Loucy (cell line): Measurements from ENCODE around the gene TARDBP.

Source experiments
- H2AFZ ChIP-seq: fragments of 200-600 bp; sonication (generic); 2 replicates; pipeline ENCODE4 v1.6.0; 2016; ENCODE audit warnings: antibody characterized with exemption, mild to moderate bottlenecking, low read length, moderate library complexity
- H3F3A ChIP-seq: fragments of 200-600 bp; 2 replicates; pipeline ENCODE4 v1.6.0; 2016; ENCODE audit warnings: antibody characterized with exemption, low read depth, mild to moderate bottlenecking
- H3K27me3 ChIP-seq: fragments of 200-600 bp; sonication (generic); 2 replicates; pipeline ENCODE4 v1.6.1; 2014; ENCODE audit warnings: low read length, mild to moderate bottlenecking; ENCODE audit not compliant: insufficient read depth, poor library complexity, severe bottlenecking
- H3K36me3 ChIP-seq: fragments of 200-600 bp; sonication (generic); 2 replicates; pipeline ENCODE4 v1.6.1; 2016; ENCODE audit warnings: low read length; ENCODE audit not compliant: insufficient read depth
- H3K4me1 ChIP-seq: fragments of 200-600 bp; sonication (generic); 2 replicates; pipeline ENCODE4 v1.5.1; 2014; ENCODE audit warnings: low read length, mild to moderate bottlenecking; ENCODE audit not compliant: insufficient read depth, poor library complexity, severe bottlenecking
- H3K4me2 ChIP-seq: fragments of 200-600 bp; sonication (generic); 2 replicates; pipeline ENCODE4 v1.6.0; 2014; ENCODE audit warnings: antibody characterized with exemption, low read length, low read depth, mild to moderate bottlenecking; ENCODE audit not compliant: poor library complexity, severe bottlenecking
- H3K4me3 ChIP-seq: fragments of 200-600 bp; sonication (generic); 2 replicates; pipeline ENCODE4 v1.5.1; 2014; ENCODE audit warnings: low read length, mild to moderate bottlenecking, mixed read lengths; ENCODE audit not compliant: poor library complexity, severe bottlenecking
- H3K79me2 ChIP-seq: fragments of 200-600 bp; sonication (generic); 2 replicates; pipeline ENCODE4 v1.6.1; 2014; ENCODE audit warnings: low read length; ENCODE audit not compliant: insufficient read depth
- H3K9ac ChIP-seq: fragments of 200-600 bp; sonication (generic); 2 replicates; pipeline ENCODE4 v1.6.0; 2014; ENCODE audit warnings: mild to moderate bottlenecking, low read depth, low read length, moderate library complexity; ENCODE audit not compliant: poor library complexity, severe bottlenecking
- H3K9me2 ChIP-seq: fragments of 200-600 bp; sonication (generic); replicated peaks from 2 replicates; pipeline ENCODE4 v1.6.1; 2016; ENCODE audit warnings: low read depth, low read length, mixed read lengths
- H3K9me3 ChIP-seq: fragments of 200-600 bp; sonication (generic); 2 replicates; pipeline ENCODE4 v1.6.1; 2014; ENCODE audit warnings: mild to moderate bottlenecking, antibody characterized with exemption, low read length, low read depth; ENCODE audit not compliant: insufficient read depth
- H4K20me1 ChIP-seq: fragments of 200-600 bp; sonication (generic); 2 replicates; pipeline ENCODE4 v1.6.0; 2014; ENCODE audit warnings: antibody characterized with exemption, low read length, mild to moderate bottlenecking; ENCODE audit not compliant: insufficient read depth, poor library complexity, severe bottlenecking
- EZH2phosphoT487 ChIP-seq: fragments of 200-600 bp; IDR thresholded peaks from 2 replicates; pipeline ENCODE4 v1.6.1; 2018; ENCODE audit warnings: antibody characterized with exemption, mild to moderate bottlenecking, moderate library complexity, borderline replicate concordance
- TF ChIP-seq, protein P1 (sequence below): fragments of 200-600 bp; sonication (generic); conservative IDR thresholded peaks from 2 replicates; pipeline ENCODE4 v1.5.1; 2014; ENCODE audit warnings: mild to moderate bottlenecking, antibody characterized with exemption, low read length

The TARDBP gene

DNA sequence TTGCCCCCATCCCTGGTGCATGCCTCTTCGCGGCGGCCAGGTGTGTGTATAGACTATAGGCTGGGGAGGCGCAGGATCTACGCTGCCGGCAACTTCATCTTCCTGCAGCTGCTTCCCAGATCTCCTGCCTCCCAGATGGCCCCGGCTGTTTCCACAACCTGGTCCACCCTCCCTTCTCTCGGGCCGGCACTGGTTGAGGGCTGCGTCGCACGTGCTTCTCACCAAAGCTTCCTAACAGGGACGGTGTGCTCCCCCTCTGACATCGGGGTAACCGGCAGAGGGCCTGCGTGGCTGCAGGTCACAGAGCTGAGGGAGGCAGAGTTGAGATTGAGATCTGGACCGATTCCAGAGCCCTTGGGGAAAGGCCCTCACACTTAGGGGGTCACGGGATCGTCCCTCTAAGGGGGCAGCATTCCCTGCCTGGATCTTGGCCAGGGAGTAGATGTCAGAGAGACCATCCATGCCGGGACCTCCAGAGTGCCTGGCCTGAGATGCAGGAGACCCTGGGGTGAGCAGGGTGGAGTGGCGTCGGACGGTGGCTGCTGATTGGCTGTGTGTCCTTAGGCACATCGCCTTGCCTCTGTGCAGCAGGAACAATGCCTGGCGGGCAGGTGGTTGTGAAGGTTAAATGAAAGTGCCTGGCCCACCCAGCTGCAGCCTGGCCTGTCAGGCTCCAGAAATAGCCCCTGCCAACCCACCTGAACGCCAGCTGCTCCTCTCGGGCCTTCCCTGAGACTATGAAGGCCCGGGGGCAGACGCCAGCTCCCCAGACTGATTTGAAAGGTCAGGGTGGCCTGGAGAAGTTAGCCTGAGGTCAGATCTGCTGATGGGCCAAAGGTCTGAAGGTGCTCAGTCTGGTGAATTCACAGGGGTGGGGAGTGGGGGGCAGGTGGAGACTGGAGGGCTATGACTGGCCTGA, 40.6 kb downstream of the TARDBP start:
- Histone ChIP-seq H3F3A (no peaks in the 10 kb centered on the region), H4K20me1 (peaks cover 4% of the 10 kb centered on the region), H3K4me1 (no peaks in the 10 kb centered on the region), H2AFZ (no peak overlapping the region), H3K9me2 (no peaks in the 10 kb centered on the region), H3K9me3 (no peaks in the 10 kb centered on the region), H3K79me2 (peaks cover 10% of the 10 kb centered on the region; the same call in 1 of the 2 replicates), H3K27me3 (no peaks in the 10 kb centered on the region), H3K36me3 (peaks cover 11% of the 10 kb centered on the region; the same call in 1 of the 2 replicates), H3K9ac (no peak overlapping the region), H3K4me3 (no peak overlapping the region), H3K4me2 (no peak overlapping the region)
- no peak for TF ChIP-seq EZH2phosphoT487
- TF ChIP-seq, protein P1, sequence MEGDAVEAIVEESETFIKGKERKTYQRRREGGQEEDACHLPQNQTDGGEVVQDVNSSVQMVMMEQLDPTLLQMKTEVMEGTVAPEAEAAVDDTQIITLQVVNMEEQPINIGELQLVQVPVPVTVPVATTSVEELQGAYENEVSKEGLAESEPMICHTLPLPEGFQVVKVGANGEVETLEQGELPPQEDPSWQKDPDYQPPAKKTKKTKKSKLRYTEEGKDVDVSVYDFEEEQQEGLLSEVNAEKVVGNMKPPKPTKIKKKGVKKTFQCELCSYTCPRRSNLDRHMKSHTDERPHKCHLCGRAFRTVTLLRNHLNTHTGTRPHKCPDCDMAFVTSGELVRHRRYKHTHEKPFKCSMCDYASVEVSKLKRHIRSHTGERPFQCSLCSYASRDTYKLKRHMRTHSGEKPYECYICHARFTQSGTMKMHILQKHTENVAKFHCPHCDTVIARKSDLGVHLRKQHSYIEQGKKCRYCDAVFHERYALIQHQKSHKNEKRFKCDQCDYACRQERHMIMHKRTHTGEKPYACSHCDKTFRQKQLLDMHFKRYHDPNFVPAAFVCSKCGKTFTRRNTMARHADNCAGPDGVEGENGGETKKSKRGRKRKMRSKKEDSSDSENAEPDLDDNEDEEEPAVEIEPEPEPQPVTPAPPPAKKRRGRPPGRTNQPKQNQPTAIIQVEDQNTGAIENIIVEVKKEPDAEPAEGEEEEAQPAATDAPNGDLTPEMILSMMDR, result no peak

DNA sequence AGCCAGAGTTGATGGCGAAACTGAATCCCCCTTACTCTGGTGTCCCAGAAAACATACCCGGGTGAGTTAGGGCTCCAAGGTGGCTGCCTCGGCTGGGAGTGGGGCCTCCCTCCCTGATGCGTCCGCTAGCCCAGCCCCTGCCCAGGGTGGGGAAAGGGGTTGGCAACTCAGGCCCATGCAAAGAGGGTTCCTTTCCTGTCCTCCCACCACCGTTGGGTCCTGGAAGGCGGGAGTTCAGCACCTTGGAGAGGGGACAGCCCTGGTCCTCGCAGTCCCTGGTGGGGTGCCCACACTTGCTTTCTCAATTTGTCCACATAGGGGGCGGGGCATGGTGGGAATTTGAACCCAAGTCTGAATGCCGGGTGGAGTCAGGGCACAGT, 41.3 kb downstream of the TARDBP start:
- Histone ChIP-seq H3K27me3 (no peaks in the 10 kb centered on the region), H3K9me2 (no peaks in the 10 kb centered on the region), H3K4me3 (no peak overlapping the region), H3K4me1 (no peaks in the 10 kb centered on the region), H3K79me2 (peaks cover 17% of the 10 kb centered on the region), H2AFZ (no peak overlapping the region), H3F3A (no peaks in the 10 kb centered on the region), H3K4me2 (no peak overlapping the region), H3K36me3 (peaks cover 11% of the 10 kb centered on the region; the same call in 1 of the 2 replicates), H3K9me3 (no peaks in the 10 kb centered on the region), H3K9ac (no peak overlapping the region), H4K20me1 (peaks cover 8% of the 10 kb centered on the region)
- TF ChIP-seq, protein P1, result no peak
- no peak for TF ChIP-seq EZH2phosphoT487

DNA sequence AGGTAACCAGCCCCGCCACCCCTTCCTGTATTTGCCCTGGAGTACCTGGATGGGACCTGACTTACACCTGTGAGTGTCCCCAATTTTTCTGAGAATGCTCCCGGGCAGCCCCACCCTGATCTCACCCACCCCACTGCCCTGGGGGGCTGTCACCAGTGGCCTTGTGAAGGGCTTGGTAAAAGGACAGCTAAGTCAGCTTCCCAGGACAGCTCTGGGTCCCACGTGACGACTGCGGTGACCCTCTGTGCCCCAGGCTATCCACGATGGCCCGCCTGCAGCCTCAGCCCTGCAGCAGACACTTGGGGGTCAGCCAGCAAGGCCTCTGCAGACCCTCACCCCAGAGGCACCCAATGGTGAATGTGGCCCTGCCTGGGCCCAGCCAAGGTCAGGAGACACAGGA, 41.7 kb downstream of the TARDBP start:
- TF ChIP-seq EZH2phosphoT487, result no peak
- TF ChIP-seq, protein P1, result no peak

More for the DNA sequence above, 41.7 kb downstream of the TARDBP start:
- Histone ChIP-seq H3K9me2 (no peaks in the 10 kb centered on the region), H3K4me2 (no peak overlapping the region), H3K4me1 (no peaks in the 10 kb centered on the region), H3K4me3 (no peak overlapping the region), H3K36me3 (peaks cover 11% of the 10 kb centered on the region; the same call in 1 of the 2 replicates), H2AFZ (no peak overlapping the region), H3F3A (no peaks in the 10 kb centered on the region), H3K79me2 (peaks cover 21% of the 10 kb centered on the region), H3K9ac (no peak overlapping the region), H4K20me1 (peaks cover 12% of the 10 kb centered on the region), H3K27me3 (no peaks in the 10 kb centered on the region), H3K9me3 (no peaks in the 10 kb centered on the region)
